Gastrocnemius medialis (tissue), 4 donors: ENCODE results near the gene LRIG1.

ENCODE experiments used
- CTCF ChIP-seq, 5 experiments: fragments of 450-650 bp in 3 of 5; fragments of 200-600 bp in 2 of 5; sonication (generic) in 2 of 5; IDR thresholded peaks in 4 of 5; conservative IDR thresholded peaks in 1 of 5; 1 replicate in 4 of 5; 2 replicates in 1 of 5; pipeline ENCODE4 v1.5.1; 2016 to 2019; ENCODE audit warnings: antibody characterized with exemption in 5 of 5, mild to moderate bottlenecking in 3 of 5, moderate library complexity in 3 of 5
- POLR2A ChIP-seq, 2 donors: fragments of 450-650 bp; IDR thresholded peaks; one replicate each; pipeline ENCODE4 v1.6.1; 2017; ENCODE audit warnings: antibody characterized with exemption in 2 of 2, mild to moderate bottlenecking in 2 of 2, moderate library complexity in 2 of 2

DNA sequence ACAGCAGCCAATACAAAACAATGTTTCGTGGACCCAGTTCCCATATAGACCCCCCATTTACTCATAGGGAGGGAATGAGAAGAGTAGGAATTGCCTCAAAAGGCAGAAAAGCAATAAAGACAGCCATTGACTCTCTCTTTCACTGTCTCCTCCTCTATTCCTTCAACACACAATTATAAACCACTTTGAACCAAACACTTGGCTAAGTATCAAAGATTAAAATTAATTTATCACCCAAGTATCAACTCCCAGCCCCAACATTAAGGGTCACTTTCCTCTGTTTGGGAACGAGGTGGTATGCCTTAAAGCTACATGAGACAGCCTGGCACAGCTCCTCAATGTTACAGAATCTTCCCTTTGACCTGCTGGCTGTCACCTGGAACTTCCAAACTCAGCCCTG, 16.4 kb upstream of the LRIG1 start:
- TF ChIP-seq CTCF (IDR thresholded peaks at IDR 0.05 in 4 of 5, conservative IDR thresholded peaks at IDR 0.05 in 1 of 5) (no peak), POLR2A (IDR thresholded peaks at IDR 0.05) (no peak)
